ENCODE data around the gene RPTOR.

RPTOR gene

GRCh38 chr17:80660527-80661198 lies 116.0 kb downstream of the RPTOR start:
- TF ChIP-seq CTCF (IDR thresholded peaks at IDR 0.05; ENCODE audit: insufficient read depth, low read length) (no peak), POLR2AphosphoS5 (IDR thresholded peaks at IDR 0.05; ENCODE audit: low read depth) (no peak), GABPA (IDR thresholded peaks at IDR 0.05; ENCODE audit: low read depth) (no peak), SPI1 (IDR thresholded peaks at IDR 0.05; ENCODE audit: borderline replicate concordance, low read depth) (no peak), REST (IDR thresholded peaks at IDR 0.05; ENCODE audit: insufficient replicate concordance, low read depth) (no peak)
- Histone ChIP-seq H3K27me3 (ENCODE audit: insufficient read depth, poor library complexity, severe bottlenecking) (no peaks in the 10 kb centered on the region), H3K4me3 (replicated peaks; ENCODE audit: insufficient read depth, low read length) (no peak overlapping the region), H3K27ac (replicated peaks) (no peak overlapping the region)
- DNase-seq (ENCODE audit: low read depth in 1 of 2, low spot score in 1 of 2) = no peak

- Histone ChIP-seq H3K27me3 (ENCODE audit: insufficient read depth, poor library complexity, severe bottlenecking) (no peaks in the 10 kb centered on the region), H3K4me3 (replicated peaks; ENCODE audit: insufficient read depth, low read length) (no peak overlapping the region), H3K27ac (replicated peaks) (no peak overlapping the region)
- no peak for DNase-seq (ENCODE audit: low read depth in 1 of 2, low spot score in 1 of 2)
- no peak for TF ChIP-seq REST (IDR thresholded peaks at IDR 0.05; ENCODE audit: insufficient replicate concordance, low read depth)
- no peak for TF ChIP-seq SPI1 (IDR thresholded peaks at IDR 0.05; ENCODE audit: borderline replicate concordance, low read depth)
- no peak for TF ChIP-seq CTCF (IDR thresholded peaks at IDR 0.05; ENCODE audit: insufficient read depth, low read length)
- no peak for TF ChIP-seq POLR2AphosphoS5 (IDR thresholded peaks at IDR 0.05; ENCODE audit: low read depth)
- no peak for TF ChIP-seq GABPA (IDR thresholded peaks at IDR 0.05; ENCODE audit: low read depth)
Measured at GRCh38 chr17:80662557-80662956, 117.9 kb downstream of the RPTOR start.

GRCh38 chr17:80663781-80664206 lies 119.2 kb downstream of the RPTOR start:
- no peak overlapping the region for H3K4me3 ChIP-seq (replicated peaks; ENCODE audit: insufficient read depth, low read length)
- H3K27ac ChIP-seq (replicated peaks) = no peak overlapping the region
- DNase-seq (ENCODE audit: low read depth in 1 of 2, low spot score in 1 of 2) = no peak
- no peaks in the 10 kb centered on the region for H3K27me3 ChIP-seq (ENCODE audit: insufficient read depth, poor library complexity, severe bottlenecking)
- TF ChIP-seq GABPA (IDR thresholded peaks at IDR 0.05; ENCODE audit: low read depth) (no peak), CTCF (IDR thresholded peaks at IDR 0.05; ENCODE audit: insufficient read depth, low read length) (no peak), SPI1 (IDR thresholded peaks at IDR 0.05; ENCODE audit: borderline replicate concordance, low read depth) (no peak), REST (IDR thresholded peaks at IDR 0.05; ENCODE audit: insufficient replicate concordance, low read depth) (no peak), POLR2AphosphoS5 (IDR thresholded peaks at IDR 0.05; ENCODE audit: low read depth) (no peak)
